H1 (cell line): ENCODE measurements around the gene RTCB. TPM values are rescaled to one million over a fixed set of nuclear protein-coding genes. Genes with fewer than 3 reads are reported as not detected.

Experiments used
- CTCF ChIA-PET: fragments of 300-600 bp; sonication (Branson Sonifier 250); formaldehyde crosslinking; loops from one replicate; lab custom pipeline; 2021; ENCODE audit not compliant: partially characterized antibody; lab: Charles Lee
- POLR2A ChIA-PET: fragments of 300-600 bp; sonication (Branson Sonifier 250); formaldehyde crosslinking; loops from one replicate; lab custom pipeline; 2021; ENCODE audit warnings: inconsistent platforms; ENCODE audit not compliant: partially characterized antibody; lab: Charles Lee
- DNase-seq, 2 experiments: peaks; one replicate each; pipeline versions ENCODE4 v3.0.0 to v3.0.0-alpha.2; 2010 to 2022; ENCODE audit warnings: low spot score in 2 of 2, low read depth in 1 of 2, mixed read lengths in 1 of 2
- FAIRE-seq: peaks from 2 replicates; lab custom pipeline; 2011; peaks lifted over from hg19 to GRCh38; lab: Jason Lieb, UNC
- H2AFZ ChIP-seq: 2 replicates; pipeline ENCODE4 v1.8.1; 2012; ENCODE audit warnings: low read length, inconsistent platforms
- H2AK5ac ChIP-seq: 2 replicates; pipeline ENCODE4 v1.6.1; 2013; ENCODE audit warnings: low read depth, low read length
- H2BK120ac ChIP-seq: replicated peaks from 2 replicates; pipeline ENCODE3; 2013; ENCODE audit warnings: low read depth, low read length, inconsistent platforms
- H2BK12ac ChIP-seq: 2 replicates; pipeline ENCODE4 v1.6.1; 2013; ENCODE audit warnings: low read depth, low read length
- H2BK15ac ChIP-seq: 2 replicates; pipeline ENCODE4 v1.6.1; 2013; ENCODE audit warnings: low read length
- H2BK20ac ChIP-seq: 2 replicates; pipeline ENCODE4 v1.6.1; 2013; ENCODE audit warnings: low read length
- H2BK5ac ChIP-seq: 2 replicates; pipeline ENCODE4 v1.6.1; 2013; ENCODE audit warnings: low read depth, low read length
- H3K14ac ChIP-seq: 2 replicates; pipeline ENCODE4 v1.6.1; 2013; ENCODE audit warnings: inconsistent platforms; ENCODE audit not compliant: insufficient read length
- H3K18ac ChIP-seq: 2 replicates; pipeline ENCODE4 v1.6.1; 2013; ENCODE audit warnings: low read length; ENCODE audit errors: extremely low read depth
- H3K23ac ChIP-seq: 2 replicates; pipeline ENCODE4 v1.6.1; 2013; ENCODE audit warnings: inconsistent platforms; ENCODE audit not compliant: insufficient read length
- H3K23me2 ChIP-seq: 2 replicates; pipeline ENCODE4 v1.6.1; 2013; ENCODE audit warnings: low read depth, low read length
- H3K27ac ChIP-seq: 2 replicates; pipeline ENCODE4 v1.6.1; 2011; ENCODE audit warnings: low read depth, low read length, inconsistent platforms
- H3K27me3 ChIP-seq, 4 experiments: replicated peaks in 1 of 4; 1 replicate in 1 of 4; 2 replicates in 3 of 4; pipeline versions ENCODE4 v1.6.1 to v1.8.1; 2011 to 2013; ENCODE audit warnings: low read length in 3 of 4, mild to moderate bottlenecking in 3 of 4, inconsistent platforms in 2 of 4, mixed read lengths in 2 of 4, moderate library complexity in 1 of 4; ENCODE audit not compliant: control insufficient read depth in 3 of 4, insufficient read depth in 3 of 4; ENCODE audit errors: extremely low read depth in 1 of 4
- H3K36me3 ChIP-seq, 4 experiments: 2 replicates each; pipeline versions ENCODE4 v1.6.1 to v1.8.1; 2011 to 2013; ENCODE audit warnings: mild to moderate bottlenecking in 4 of 4, low read length in 3 of 4, moderate library complexity in 2 of 4, control low read depth in 1 of 4, inconsistent platforms in 1 of 4; ENCODE audit not compliant: insufficient read depth in 4 of 4, control insufficient read depth in 2 of 4
- H3K4ac ChIP-seq: replicated peaks from 2 replicates; pipeline ENCODE3; 2013; ENCODE audit warnings: low read length, low read depth, mixed read lengths, inconsistent platforms; ENCODE audit not compliant: insufficient read length
- H3K4me1 ChIP-seq, 4 experiments: replicated peaks in 1 of 4; 1 replicate in 1 of 4; 2 replicates in 3 of 4; pipeline versions ENCODE4 v1.6.1 to v1.8.1; 2011 to 2013; ENCODE audit warnings: low read length in 3 of 4, inconsistent platforms in 2 of 4, mixed read lengths in 1 of 4; ENCODE audit not compliant: insufficient read depth in 4 of 4, control insufficient read depth in 3 of 4
- H3K4me2 ChIP-seq, 2 experiments: 2 replicates each; pipeline versions ENCODE4 v1.6.1 to v1.8.1; 2011 to 2013; ENCODE audit warnings: low read depth in 2 of 2, low read length in 2 of 2, control low read depth in 1 of 2, inconsistent platforms in 1 of 2, mild to moderate bottlenecking in 1 of 2; ENCODE audit not compliant: insufficient read depth in 1 of 2
- H3K4me3 ChIP-seq, 4 experiments: fragments of 200-600, 300-600 bp in 1 of 4; sonication (generic), shearing (Covaris generic), sonication (Bioruptor Twin) in 1 of 4; 2 replicates each; pipeline versions ENCODE4 v1.5.1 to v1.8.1; 2011 to 2016; ENCODE audit warnings: low read length in 4 of 4, low read depth in 3 of 4, control low read depth in 2 of 4, inconsistent platforms in 2 of 4, mild to moderate bottlenecking in 2 of 4, mixed read lengths in 1 of 4, moderate library complexity in 1 of 4; ENCODE audit not compliant: insufficient read depth in 2 of 4; ENCODE audit errors: extremely low read depth in 1 of 4
- H3K56ac ChIP-seq: replicated peaks from 2 replicates; pipeline ENCODE3; 2013; ENCODE audit warnings: low read depth, mild to moderate bottlenecking, mixed read lengths, low read length, inconsistent platforms; ENCODE audit not compliant: insufficient read length
- H3K79me1 ChIP-seq: 2 replicates; pipeline ENCODE4 v1.6.1; 2013; ENCODE audit warnings: low read depth, low read length, control low read depth
- H3K79me2 ChIP-seq, 2 experiments: 2 replicates each; pipeline versions ENCODE4 v1.6.1 to v1.8.1; 2012 to 2013; ENCODE audit warnings: low read length in 2 of 2, mild to moderate bottlenecking in 2 of 2, inconsistent platforms in 1 of 2; ENCODE audit not compliant: insufficient read depth in 2 of 2, control insufficient read depth in 1 of 2
- H3K9ac ChIP-seq, 4 experiments: replicated peaks in 1 of 4; 1 replicate in 1 of 4; 2 replicates in 3 of 4; pipeline versions ENCODE4 v1.6.1 to v1.8.1; 2011 to 2013; ENCODE audit warnings: low read depth in 3 of 4, low read length in 3 of 4, control low read depth in 2 of 4, mild to moderate bottlenecking in 2 of 4, moderate library complexity in 2 of 4, inconsistent platforms in 1 of 4; ENCODE audit errors: extremely low read depth in 1 of 4
- H3K9me3 ChIP-seq, 2 experiments: 2 replicates each; pipeline versions ENCODE4 v1.6.1 to v1.8.1; 2012 to 2013; ENCODE audit warnings: mild to moderate bottlenecking in 2 of 2, moderate library complexity in 2 of 2, control low read depth in 1 of 2, inconsistent platforms in 1 of 2, low read depth in 1 of 2, low read length in 1 of 2, mixed read lengths in 1 of 2; ENCODE audit not compliant: insufficient read depth in 2 of 2
- H4K20me1 ChIP-seq, 2 experiments: replicated peaks in 1 of 2; 2 replicates each; pipeline versions ENCODE3 to v1.8.1; 2011 to 2013; ENCODE audit warnings: inconsistent platforms in 2 of 2, low read length in 2 of 2, mild to moderate bottlenecking in 1 of 2; ENCODE audit not compliant: insufficient read depth in 2 of 2, control insufficient read depth in 1 of 2
- H4K5ac ChIP-seq: 2 replicates; pipeline ENCODE4 v1.6.1; 2013; ENCODE audit warnings: low read length, low read depth, mixed read lengths, inconsistent platforms; ENCODE audit not compliant: insufficient read length
- H4K8ac ChIP-seq: 2 replicates; pipeline ENCODE4 v1.8.0; 2013; ENCODE audit warnings: mild to moderate bottlenecking, moderate library complexity, low read length, inconsistent platforms; ENCODE audit not compliant: insufficient read depth; ENCODE audit errors: extremely low read depth
- H4K91ac ChIP-seq: replicated peaks from 2 replicates; pipeline ENCODE3; 2013; ENCODE audit warnings: low read length, mixed read lengths, inconsistent platforms; ENCODE audit not compliant: insufficient read length
- CHD2 ChIP-seq: IDR thresholded peaks from 2 replicates; pipeline ENCODE4 v1.6.1; 2012; ENCODE audit warnings: low read length, improper control_type of control experiment
- CTCF ChIP-seq, 3 experiments: IDR thresholded peaks; 1 replicate in 2 of 3; 2 replicates in 1 of 3; pipeline versions ENCODE4 v1.5.1 to v1.6.1; 2011; ENCODE audit warnings: low read length in 3 of 3, mild to moderate bottlenecking in 3 of 3, inconsistent platforms in 2 of 3, low read depth in 1 of 3, moderate library complexity in 1 of 3; ENCODE audit not compliant: insufficient read depth in 1 of 3; ENCODE audit errors: control extremely low read depth in 1 of 3
- EP300 ChIP-seq, 2 experiments: IDR thresholded peaks; 1 replicate in 1 of 2; 2 replicates in 1 of 2; pipeline ENCODE4 v1.6.1; 2011 to 2012; ENCODE audit warnings: low read depth in 2 of 2, low read length in 2 of 2, mild to moderate bottlenecking in 2 of 2, borderline replicate concordance in 1 of 2, inconsistent platforms in 1 of 2, moderate library complexity in 1 of 2
- RAD21 ChIP-seq, 2 experiments: IDR thresholded peaks in 1 of 2; conservative IDR thresholded peaks in 1 of 2; 2 replicates each; pipeline ENCODE4 v1.6.1; 2011; ENCODE audit warnings: low read depth in 2 of 2, low read length in 2 of 2, improper control_type of control experiment in 1 of 2, inconsistent platforms in 1 of 2, mild to moderate bottlenecking in 1 of 2, moderate library complexity in 1 of 2
- WGBS, 2 experiments: shearing (Covaris generic) in 1 of 2; methylation state at CpG; one replicate each; pipeline versions ENCODE4 v1.1.6 to v1.1.7; 2013 to 2015; ENCODE audit warnings: low lambda C conversion rate in 2 of 2, mixed read lengths in 2 of 2, inconsistent platforms in 1 of 2, low coverage in 1 of 2, missing lambda C conversion rate in 1 of 2; ENCODE audit not compliant: insufficient replicate concordance in 2 of 2, insufficient coverage in 1 of 2, insufficient read length in 1 of 2; ENCODE audit errors: extremely low coverage in 1 of 2, missing lambda C conversion rate in 1 of 2; 5-methylcytosine and 5-hydroxymethylcytosine counted together
- polyA plus RNA-seq, 7 experiments: library from polyadenylated mRNA; depleted of rRNA in 3 of 7; stranded (reverse) in 5 of 7; unstranded in 2 of 7; fragments of >200 nt in 5 of 7; fragments of 200-250 nt in 2 of 7; gene quantifications; 1 replicate in 5 of 7; 2 replicates in 1 of 7; 4 replicates in 1 of 7; pipeline versions ENCODE4 v1.2.1 to v1.2.3, GENCODE V29; 2011 to 2013; ENCODE audit warnings: missing spikeins in 2 of 7, mixed read lengths in 2 of 7
- total RNA-seq: library from RNA; stranded (reverse); fragmentation: NEBNext Ultra II Directional; extraction: Animal tissue kit (Norgen Biotek cat#: 25700); gene quantifications from 2 replicates; pipeline ENCODE4 v1.2.1, GENCODE V29; 2021

The RTCB gene
- total and polyA plus RNA-seq, 2 of the 8 experiments (the other 6 are each of a cell fraction or from before 2014, with no cell fraction given), result 104 to 114 TPM

GRCh38 chr22:32389685-32390084 lies 22.4 kb downstream of the RTCB start:
- Histone ChIP-seq H2BK15ac (no peak overlapping the region), H2AK5ac (no peak overlapping the region), H3K56ac (no peak overlapping the region), H3K4me1 (no peaks in the 10 kb centered on the region), H4K8ac (no peak overlapping the region), H3K4me2 (no peak overlapping the region), H3K4ac (no peak overlapping the region), H2BK5ac (no peak overlapping the region), H2BK12ac (no peak overlapping the region), H3K14ac (no peak overlapping the region), H3K9ac (no peak overlapping the region), H4K91ac (no peak overlapping the region), H3K18ac (no peak overlapping the region), H3K79me1 (no peaks in the 10 kb centered on the region), H4K20me1 (peaks cover 2% of the 10 kb centered on the region in 2 experiments), H3K23ac (no peak overlapping the region), H3K4me3 (no peak overlapping the region), H2BK20ac (no peak overlapping the region), H2AFZ (no peak overlapping the region), H4K5ac (no peak overlapping the region), H3K9me3 (no peaks in the 10 kb centered on the region), H3K36me3 (peaks cover 24 to 65% (median 45%) of the 10 kb centered on the region in 4 experiments), H3K79me2 (no peaks in the 10 kb centered on the region), H3K23me2 (no peaks in the 10 kb centered on the region), H2BK120ac (no peak overlapping the region), H3K27ac (no peak overlapping the region), H3K27me3 (no peaks in the 10 kb centered on the region)
- CTCF ChIA-PET, result interaction anchor here (0.6 to 4.5 kb wide), 15 partner anchors 11 to 285 kb away, joined by 3 to 30 read pairs (median 5); partner anchors contain the start of gene RTCB
- DNase-seq (peak in 1 of 2 experiments; percentile 59), FAIRE-seq (peak; percentile 76)
- POLR2A ChIA-PET, result no interaction called here
- 71% methylated on average over 4 of the region's 4 CpGs; no CpG with 5 or more reads in 1 of the 2 experiments for WGBS, 2 experiments
- TF ChIP-seq EP300 (IDR thresholded peaks at IDR 0.05; ENCODE audit: borderline replicate concordance in 1 of 2, low read depth in 2 of 2, low read length in 2 of 2) (no peak), CTCF (IDR thresholded peaks at IDR 0.05; ENCODE audit: control extremely low read depth in 1 of 3, insufficient read depth in 1 of 3, low read depth in 1 of 3, low read length in 3 of 3) (peak; percentile 44 to 55 (median 46); a peak in 3 of 4 replicates), CHD2 (no peak), RAD21 (IDR thresholded peaks at IDR 0.05 in 1 of 2, conservative IDR thresholded peaks at IDR 0.05 in 1 of 2; ENCODE audit: low read depth in 2 of 2, low read length in 2 of 2) (peak; percentile 47 to 55; a peak in 3 of 4 replicates)
